ENCODE measurements around the gene HTR6. TPM values are rescaled to one million over a fixed set of nuclear protein-coding genes. Genes with fewer than 3 reads are reported as not detected.
"Not testable (repeated sequence)": the region's sequence is repeated elsewhere in the genome, so short reads cannot be mapped to it uniquely, and the experiment has no call there.

Gene HTR6
- total RNA-seq, 1 experiment from 2014 or later: 0.57 TPM

DNA sequence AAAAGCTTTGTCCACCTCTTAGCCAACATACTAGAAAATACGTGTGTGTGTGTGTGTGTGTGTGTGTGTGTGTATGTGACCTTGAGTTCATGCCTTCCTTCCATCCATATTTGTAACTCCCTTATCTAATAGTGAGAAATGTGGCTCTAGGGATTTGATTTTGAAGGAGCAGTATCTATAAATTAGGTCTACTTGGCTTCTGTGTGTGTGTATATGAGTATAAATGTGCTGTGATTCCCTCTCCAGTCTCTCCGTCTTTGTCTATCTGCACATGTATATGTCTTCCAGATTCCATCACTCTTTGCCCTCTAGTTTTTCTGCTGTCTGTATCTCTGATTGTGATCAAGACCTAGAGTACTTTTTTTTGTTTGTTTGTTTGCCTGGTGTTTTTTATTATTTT, 32.5 kb upstream of the HTR6 start:
- Histone ChIP-seq H3K4me1 (ENCODE audit: control insufficient read depth in 1 of 2, insufficient read depth in 2 of 2, low read length in 2 of 2) (peaks cover 0 to 6% of the 10 kb centered on the region in 2 experiments; a peak in 2 of 4 replicates), H3K36me3 (ENCODE audit: control insufficient read depth in 1 of 2, insufficient read depth in 2 of 2, low read length in 2 of 2) (peaks cover 0 to 2% of the 10 kb centered on the region in 2 experiments; a peak in 1 of 4 replicates), H3K9me2 (ENCODE audit: insufficient read depth) (no peaks in the 10 kb centered on the region), H3K9me3 (ENCODE audit: control insufficient read depth in 1 of 2, insufficient read depth in 1 of 2, low read depth in 1 of 2, low read length in 2 of 2) (no peaks in the 10 kb centered on the region), H2AFZ (ENCODE audit: low read depth, low read length, poor library complexity, severe bottlenecking) (no peak overlapping the region), H3K27me3 (ENCODE audit: insufficient read depth, low read length) (no peaks in the 10 kb centered on the region), H3K4me2 (ENCODE audit: low read length) (no peak overlapping the region), H3K79me2 (ENCODE audit: insufficient read depth, low read length) (no peaks in the 10 kb centered on the region), H3K27ac (ENCODE audit: low read depth, low read length) (no peak overlapping the region), H4K20me1 (ENCODE audit: insufficient read depth) (no peaks in the 10 kb centered on the region), H3K9ac (ENCODE audit: low read length) (no peak overlapping the region), H3K4me3 (replicated peaks in 1 of 2; ENCODE audit: low read depth in 1 of 2, low read length in 2 of 2) (no peak overlapping the region)
- DNase-seq (ENCODE audit: low read depth, low spot score) (no peak), ATAC-seq (no peak)
- TF ChIP-seq SRF (IDR thresholded peaks at IDR 0.05; ENCODE audit: low read depth): no peak
- no peak for TF ChIP-seq FOSL1 (IDR thresholded peaks at IDR 0.05; ENCODE audit: low read depth)
- no peak for TF ChIP-seq SIN3A (IDR thresholded peaks at IDR 0.05; ENCODE audit: low read depth)
- TF ChIP-seq JUND (IDR thresholded peaks at IDR 0.05): no peak
- TF ChIP-seq RAD21 (IDR thresholded peaks at IDR 0.05; ENCODE audit: low read depth): no peak
- TF ChIP-seq, protein P1, sequence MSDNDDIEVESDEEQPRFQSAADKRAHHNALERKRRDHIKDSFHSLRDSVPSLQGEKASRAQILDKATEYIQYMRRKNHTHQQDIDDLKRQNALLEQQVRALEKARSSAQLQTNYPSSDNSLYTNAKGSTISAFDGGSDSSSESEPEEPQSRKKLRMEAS (IDR thresholded peaks at IDR 0.05): no peak
- TF ChIP-seq SP1 (IDR thresholded peaks at IDR 0.05; ENCODE audit: low read depth): no peak
- TF ChIP-seq, protein P2, sequence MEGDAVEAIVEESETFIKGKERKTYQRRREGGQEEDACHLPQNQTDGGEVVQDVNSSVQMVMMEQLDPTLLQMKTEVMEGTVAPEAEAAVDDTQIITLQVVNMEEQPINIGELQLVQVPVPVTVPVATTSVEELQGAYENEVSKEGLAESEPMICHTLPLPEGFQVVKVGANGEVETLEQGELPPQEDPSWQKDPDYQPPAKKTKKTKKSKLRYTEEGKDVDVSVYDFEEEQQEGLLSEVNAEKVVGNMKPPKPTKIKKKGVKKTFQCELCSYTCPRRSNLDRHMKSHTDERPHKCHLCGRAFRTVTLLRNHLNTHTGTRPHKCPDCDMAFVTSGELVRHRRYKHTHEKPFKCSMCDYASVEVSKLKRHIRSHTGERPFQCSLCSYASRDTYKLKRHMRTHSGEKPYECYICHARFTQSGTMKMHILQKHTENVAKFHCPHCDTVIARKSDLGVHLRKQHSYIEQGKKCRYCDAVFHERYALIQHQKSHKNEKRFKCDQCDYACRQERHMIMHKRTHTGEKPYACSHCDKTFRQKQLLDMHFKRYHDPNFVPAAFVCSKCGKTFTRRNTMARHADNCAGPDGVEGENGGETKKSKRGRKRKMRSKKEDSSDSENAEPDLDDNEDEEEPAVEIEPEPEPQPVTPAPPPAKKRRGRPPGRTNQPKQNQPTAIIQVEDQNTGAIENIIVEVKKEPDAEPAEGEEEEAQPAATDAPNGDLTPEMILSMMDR (IDR thresholded peaks at IDR 0.05 in 2 of 3, conservative IDR thresholded peaks at IDR 0.05 in 1 of 3; ENCODE audit: borderline replicate concordance in 1 of 3, insufficient read depth in 1 of 3, low read depth in 2 of 3, low read length in 2 of 3): no peak
- TF ChIP-seq EZH2 (IDR thresholded peaks at IDR 0.05): no peak
- POLR2A ChIA-PET: no interaction called here
- intact Hi-C loops (cut with micrococcal nuclease): no loop called here
- CTCF ChIA-PET: no interaction called here
- no TSS peak for BruUV-seq (replicated peaks)
- RAD21 ChIA-PET (ENCODE audit: low non-redundant PET in 1 of 2, low total read pairs in 2 of 2, uncharacterized antibody in 2 of 2, unreplicated experiment in 2 of 2): no interaction called here

DNA sequence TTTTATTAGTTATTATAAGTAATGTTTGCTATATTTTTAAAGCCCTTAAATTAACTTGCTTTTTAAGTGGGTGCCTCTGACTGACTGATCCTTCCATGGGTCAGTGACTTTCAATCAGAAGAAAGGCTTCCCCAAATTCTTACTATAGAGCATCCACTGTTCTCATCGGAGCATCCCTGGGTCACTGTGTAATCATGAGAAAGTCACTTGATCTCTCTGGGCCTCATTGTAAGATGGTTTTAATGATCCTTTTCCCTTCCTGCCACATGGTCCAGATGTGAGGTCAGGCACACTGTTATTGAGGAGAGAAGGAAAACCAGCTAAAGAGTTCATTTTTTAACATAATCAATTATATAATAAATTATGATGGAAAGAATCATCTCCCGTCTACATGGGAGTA, 31.6 kb upstream of the HTR6 start:
- ChIA-PET RAD21 (ENCODE audit: low non-redundant PET in 1 of 2, low total read pairs in 2 of 2, uncharacterized antibody in 2 of 2, unreplicated experiment in 2 of 2) (no interaction called here), POLR2A (no interaction called here)
- intact Hi-C loops (cut with micrococcal nuclease): no loop called here

DNA sequence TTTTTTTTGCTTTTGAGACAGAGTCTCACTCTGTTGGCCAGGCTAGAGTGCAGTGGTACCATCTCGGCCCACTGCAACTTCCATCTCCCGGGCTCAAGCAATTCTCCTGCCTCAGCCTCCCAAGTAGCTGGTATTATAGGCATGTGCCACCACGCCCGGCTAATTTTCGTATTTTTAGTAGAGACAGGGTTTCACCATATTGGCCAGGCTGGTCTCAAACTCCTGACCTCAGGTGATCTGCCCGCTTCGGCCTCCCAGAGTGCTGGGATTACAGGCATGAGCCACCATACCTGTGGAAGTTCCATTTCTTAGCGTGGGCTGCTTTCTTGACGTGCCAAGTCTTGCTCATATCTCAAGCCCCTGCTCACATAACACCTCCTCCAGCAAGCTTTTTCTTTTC, 29.6 kb upstream of the HTR6 start:
- H3K4me3 ChIP-seq (replicated peaks in 1 of 2; ENCODE audit: low read depth in 1 of 2, low read length in 2 of 2); CTCF ChIA-PET; H3K27me3 ChIP-seq (ENCODE audit: insufficient read depth, low read length); H3K79me2 ChIP-seq (ENCODE audit: insufficient read depth, low read length); DNase-seq (ENCODE audit: low read depth, low spot score); BruUV-seq (replicated peaks); H3K9ac ChIP-seq (ENCODE audit: low read length); POLR2A ChIA-PET; intact Hi-C loops (cut with micrococcal nuclease); RAD21 ChIA-PET (ENCODE audit: low non-redundant PET in 1 of 2, low total read pairs in 2 of 2, uncharacterized antibody in 2 of 2, unreplicated experiment in 2 of 2); H3K27ac ChIP-seq (ENCODE audit: low read depth, low read length); H2AFZ ChIP-seq (ENCODE audit: low read depth, low read length, poor library complexity, severe bottlenecking); H3K36me3 ChIP-seq (ENCODE audit: control insufficient read depth in 1 of 2, insufficient read depth in 2 of 2, low read length in 2 of 2); H4K20me1 ChIP-seq (ENCODE audit: insufficient read depth); H3K4me2 ChIP-seq (ENCODE audit: low read length); ATAC-seq; H3K9me3 ChIP-seq (ENCODE audit: control insufficient read depth in 1 of 2, insufficient read depth in 1 of 2, low read depth in 1 of 2, low read length in 2 of 2); H3K9me2 ChIP-seq (ENCODE audit: insufficient read depth): not testable (repeated sequence)
- peaks cover 5 to 13% of the 10 kb centered on the region in 2 experiments; a peak in 3 of 4 replicates for H3K4me1 ChIP-seq (ENCODE audit: control insufficient read depth in 1 of 2, insufficient read depth in 2 of 2, low read length in 2 of 2)

More for the DNA sequence above, 31.6 kb upstream of the HTR6 start:
- TF ChIP-seq, protein P1 (IDR thresholded peaks at IDR 0.05): no peak
- TF ChIP-seq CBX3 (IDR thresholded peaks at IDR 0.05; ENCODE audit: low read depth) (no peak), JUND (IDR thresholded peaks at IDR 0.05) (no peak), EZH2 (IDR thresholded peaks at IDR 0.05) (no peak), ZNF274 (IDR thresholded peaks at IDR 0.05; ENCODE audit: low read depth, low read length) (no peak), POLR2A (IDR thresholded peaks at IDR 0.05; ENCODE audit: borderline replicate concordance, extremely low read depth, insufficient read depth, insufficient read length) (no peak), TCF7L2 (IDR thresholded peaks at IDR 0.05; ENCODE audit: borderline replicate concordance, extremely low read depth, insufficient read depth, insufficient read length) (no peak)
- H3K9ac ChIP-seq (ENCODE audit: low read length): no peak overlapping the region
- H3K27me3 ChIP-seq (ENCODE audit: insufficient read depth, low read length): no peaks in the 10 kb centered on the region
- no peaks in the 10 kb centered on the region for H3K36me3 ChIP-seq (ENCODE audit: control insufficient read depth in 1 of 2, insufficient read depth in 2 of 2, low read length in 2 of 2)
- no peaks in the 10 kb centered on the region for H4K20me1 ChIP-seq (ENCODE audit: insufficient read depth)
- H3K27ac ChIP-seq (ENCODE audit: low read depth, low read length): no peak overlapping the region
- peaks cover 0 to 6% of the 10 kb centered on the region in 2 experiments; a peak in 2 of 4 replicates for H3K4me1 ChIP-seq (ENCODE audit: control insufficient read depth in 1 of 2, insufficient read depth in 2 of 2, low read length in 2 of 2)
- no peaks in the 10 kb centered on the region for H3K9me3 ChIP-seq (ENCODE audit: control insufficient read depth in 1 of 2, insufficient read depth in 1 of 2, low read depth in 1 of 2, low read length in 2 of 2)
- DNase-seq (ENCODE audit: low read depth, low spot score): no peak
- no peak overlapping the region for H3K4me3 ChIP-seq (replicated peaks in 1 of 2; ENCODE audit: low read depth in 1 of 2, low read length in 2 of 2)
- H3K4me2 ChIP-seq (ENCODE audit: low read length): no peak overlapping the region
- ATAC-seq: no peak
- no peak overlapping the region for H2AFZ ChIP-seq (ENCODE audit: low read depth, low read length, poor library complexity, severe bottlenecking)
- H3K9me2 ChIP-seq (ENCODE audit: insufficient read depth): no peaks in the 10 kb centered on the region
- no peaks in the 10 kb centered on the region for H3K79me2 ChIP-seq (ENCODE audit: insufficient read depth, low read length)
- CTCF ChIA-PET: no interaction called here
- BruUV-seq (replicated peaks): no TSS peak
